Astrocyte (in vitro differentiated cells and primary cell): ENCODE data around the gene ACOT12. TPM values are rescaled to one million over a fixed set of nuclear protein-coding genes. Genes with fewer than 3 reads are reported as not detected.
"Not testable (repeated sequence)": the region's sequence is repeated elsewhere in the genome, so short reads cannot be mapped to it uniquely, and the experiment has no call there.

Source experiments
- DNase-seq: peaks from one replicate; pipeline ENCODE4 v3.0.0-alpha.2; 2010; ENCODE audit warnings: low read depth
- FAIRE-seq: peaks from 2 replicates; lab custom pipeline; 2011; peaks lifted over from hg19 to GRCh38; lab: Jason Lieb, UNC
- H2AFZ ChIP-seq: 2 replicates; pipeline ENCODE4 v1.6.0; 2012; ENCODE audit warnings: low read depth, low read length, inconsistent platforms
- H3K27ac ChIP-seq: 2 replicates; pipeline ENCODE4 v1.5.1; 2011; ENCODE audit warnings: low read depth, low read length, inconsistent platforms
- H3K27me3 ChIP-seq: 2 replicates; pipeline ENCODE4 v1.6.0; 2011; ENCODE audit warnings: low read length, inconsistent platforms; ENCODE audit not compliant: insufficient read depth
- H3K36me3 ChIP-seq: 2 replicates; pipeline ENCODE4 v1.5.1; 2011; ENCODE audit warnings: low read length, inconsistent platforms; ENCODE audit not compliant: insufficient read depth
- H3K4me1 ChIP-seq: 2 replicates; pipeline ENCODE4 v1.5.1; 2011; ENCODE audit warnings: low read length, inconsistent platforms; ENCODE audit not compliant: insufficient read depth
- H3K4me2 ChIP-seq: 2 replicates; pipeline ENCODE4 v1.6.0; 2012; ENCODE audit warnings: low read length, inconsistent platforms
- H3K4me3 ChIP-seq: 2 replicates; pipeline ENCODE4 v1.5.1; 2011; ENCODE audit warnings: low read depth, mild to moderate bottlenecking, low read length, inconsistent platforms; ENCODE audit not compliant: insufficient read depth
- H3K79me2 ChIP-seq: 2 replicates; pipeline ENCODE4 v1.6.0; 2012; ENCODE audit warnings: mild to moderate bottlenecking, low read length, inconsistent platforms; ENCODE audit not compliant: insufficient read depth
- H3K9ac ChIP-seq: 2 replicates; pipeline ENCODE4 v1.6.0; 2012; ENCODE audit warnings: mild to moderate bottlenecking, low read length, inconsistent platforms
- H3K9me3 ChIP-seq: 2 replicates; pipeline ENCODE4 v1.5.1; 2012; ENCODE audit warnings: low read depth, mild to moderate bottlenecking, low read length, inconsistent platforms; ENCODE audit not compliant: insufficient read depth
- H4K20me1 ChIP-seq: 2 replicates; pipeline ENCODE4 v1.6.0; 2012; ENCODE audit warnings: low read length, inconsistent platforms; ENCODE audit not compliant: insufficient read depth
- H3K27ac Mint-ChIP-seq: one replicate; pipeline ENCODE4 v1.8.0; 2021; ENCODE audit warnings: mild to moderate bottlenecking, mixed read lengths; ENCODE audit not compliant: unreplicated experiment
- H3K27me3 Mint-ChIP-seq: one replicate; pipeline ENCODE4 v1.8.0; 2021; ENCODE audit warnings: low read depth, mixed read lengths; ENCODE audit not compliant: unreplicated experiment
- H3K36me3 Mint-ChIP-seq: one replicate; pipeline ENCODE4 v1.8.0; 2021; ENCODE audit warnings: low read depth, mixed read lengths; ENCODE audit not compliant: unreplicated experiment
- H3K4me1 Mint-ChIP-seq: one replicate; pipeline ENCODE4 v1.8.0; 2021; ENCODE audit warnings: low read depth, mixed read lengths; ENCODE audit not compliant: unreplicated experiment
- H3K4me3 Mint-ChIP-seq: one replicate; pipeline ENCODE4 v1.8.0; 2021; ENCODE audit warnings: mild to moderate bottlenecking, moderate library complexity, mixed read lengths; ENCODE audit not compliant: unreplicated experiment
- H3K9me3 Mint-ChIP-seq: one replicate; pipeline ENCODE4 v1.8.0; 2021; ENCODE audit warnings: mild to moderate bottlenecking, mixed read lengths; ENCODE audit not compliant: unreplicated experiment
- CTCF ChIP-seq: IDR thresholded peaks from 2 replicates; pipeline ENCODE4 v1.5.1; 2011; ENCODE audit warnings: low read depth, mild to moderate bottlenecking, inconsistent platforms, low read length, moderate library complexity; ENCODE audit not compliant: insufficient read depth
- EZH2 ChIP-seq: IDR thresholded peaks from 2 replicates; pipeline ENCODE4 v1.6.1; 2012; ENCODE audit warnings: mild to moderate bottlenecking, low read length, inconsistent platforms; ENCODE audit not compliant: insufficient read depth
- total RNA-seq: library from RNA; stranded (reverse); gene quantifications from 2 replicates; pipeline ENCODE4 v1.2.1, GENCODE V29; 2021

The ACOT12 gene
- total RNA-seq, 1 donor from 2014 or later = 0.09 TPM

DNA sequence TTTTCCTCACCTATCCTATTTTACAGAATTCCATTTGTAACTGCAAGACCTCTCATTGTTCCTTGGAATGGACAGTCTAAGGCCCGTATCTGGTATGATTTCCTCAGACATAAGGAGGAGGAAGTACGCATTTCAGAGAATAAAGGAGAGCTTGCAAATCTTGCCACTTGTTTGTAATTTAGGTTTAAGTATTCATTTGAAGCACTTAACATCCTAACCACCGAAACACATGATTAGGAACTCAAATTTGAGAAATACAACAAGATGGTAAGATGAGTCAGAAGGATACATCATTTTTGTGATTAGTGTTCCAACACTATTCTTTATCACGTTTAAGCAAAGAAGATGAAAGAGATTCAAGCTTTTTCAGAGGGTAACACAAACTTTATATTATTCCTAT lies 96.4 kb downstream of the ACOT12 start:
- Mint-ChIP-seq H3K36me3 (peaks cover 9% of the 10 kb centered on the region), H3K27ac (no peak overlapping the region), H3K27me3 (no peaks in the 10 kb centered on the region), H3K4me3 (no peak overlapping the region), H3K9me3 (peaks cover 3% of the 10 kb centered on the region), H3K4me1 (peaks cover 12% of the 10 kb centered on the region)
- FAIRE-seq (no peak), DNase-seq (no peak)
- Histone ChIP-seq H3K4me1 (peaks cover 8% of the 10 kb centered on the region), H4K20me1 (peaks cover 4% of the 10 kb centered on the region), H3K4me2 (no peak overlapping the region), H2AFZ (no peak overlapping the region), H3K9ac (no peak overlapping the region), H3K27me3 (no peaks in the 10 kb centered on the region), H3K9me3 (no peaks in the 10 kb centered on the region), H3K27ac (no peak overlapping the region), H3K4me3 (no peak overlapping the region), H3K36me3 (no peaks in the 10 kb centered on the region), H3K79me2 (peaks cover 63% of the 10 kb centered on the region)
- TF ChIP-seq EZH2 = no peak
- no peak for TF ChIP-seq CTCF

- not testable (repeated sequence) for DNase-seq, H3K4me3 Mint-ChIP-seq
- H3K79me2 ChIP-seq = peaks cover 63% of the 10 kb centered on the region
Observed at GRCh38 chr5:81294021-81294420, 99.9 kb downstream of the ACOT12 start.

GRCh38 chr5:81292130-81292529 lies 101.8 kb downstream of the ACOT12 start:
- Histone ChIP-seq H3K4me3 (no peak overlapping the region), H3K4me1 (no peaks in the 10 kb centered on the region), H3K4me2 (no peak overlapping the region), H3K27ac (no peak overlapping the region), H3K79me2 (peaks cover 57% of the 10 kb centered on the region), H2AFZ (no peak overlapping the region), H3K9me3 (no peaks in the 10 kb centered on the region), H3K27me3 (no peaks in the 10 kb centered on the region), H4K20me1 (peaks cover 8% of the 10 kb centered on the region), H3K9ac (no peak overlapping the region), H3K36me3 (no peaks in the 10 kb centered on the region)
- FAIRE-seq (no peak), DNase-seq (no peak)
- no peak overlapping the region for H3K27ac Mint-ChIP-seq
- H3K27me3 Mint-ChIP-seq = no peaks in the 10 kb centered on the region
- H3K4me3 Mint-ChIP-seq = no peak overlapping the region
- TF ChIP-seq EZH2 = no peak
- TF ChIP-seq CTCF = no peak
- peaks cover 10% of the 10 kb centered on the region for H3K9me3 Mint-ChIP-seq
- H3K4me1 Mint-ChIP-seq = no peaks in the 10 kb centered on the region
- H3K36me3 Mint-ChIP-seq = peaks cover 9% of the 10 kb centered on the region

More at GRCh38 chr5:81294021-81294420, 99.9 kb downstream of the ACOT12 start:
- not testable (repeated sequence) for H3K27ac ChIP-seq, H3K27ac Mint-ChIP-seq, H2AFZ ChIP-seq, H3K9me3 Mint-ChIP-seq, H3K36me3 ChIP-seq, H3K9me3 ChIP-seq, FAIRE-seq, H3K27me3 Mint-ChIP-seq, H3K4me3 ChIP-seq, H3K4me2 ChIP-seq, H3K4me1 ChIP-seq, H3K9ac ChIP-seq, H4K20me1 ChIP-seq, H3K27me3 ChIP-seq, H3K4me1 Mint-ChIP-seq, H3K36me3 Mint-ChIP-seq
